ENCODE data around the gene EEF1A2.

DNA sequence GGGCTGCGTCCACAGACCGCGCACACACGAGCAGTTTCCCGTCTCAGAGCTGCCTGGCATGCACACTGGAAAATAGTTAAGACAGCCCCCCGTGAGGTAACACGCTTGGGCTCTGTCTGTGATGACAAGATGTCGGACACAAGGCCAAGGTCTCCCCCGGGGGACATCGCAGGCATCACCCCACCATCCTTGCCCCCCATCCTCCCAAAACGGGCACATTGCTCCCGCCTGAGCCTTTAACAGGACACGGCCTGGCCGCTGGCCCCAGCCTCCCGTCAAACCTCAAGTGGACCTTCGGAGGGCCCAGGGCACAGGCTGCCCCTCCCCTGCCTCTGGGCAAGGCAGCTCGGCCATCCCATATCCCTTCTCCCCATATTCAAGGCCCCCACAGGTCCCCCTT is 32.0 kb downstream of the EEF1A2 start:
- no peak for TF ChIP-seq BHLHE40 (IDR thresholded peaks at IDR 0.05; ENCODE audit: borderline replicate concordance)
- TF ChIP-seq NFRKB (IDR thresholded peaks at IDR 0.05) = no peak
- TF ChIP-seq SUZ12 (IDR thresholded peaks at IDR 0.05) = no peak
- TF ChIP-seq ARNT (IDR thresholded peaks at IDR 0.05) = no peak
- no peak for TF ChIP-seq L3MBTL2 (conservative IDR thresholded peaks at IDR 0.05)
- TF ChIP-seq HDGF (IDR thresholded peaks at IDR 0.05; ENCODE audit: borderline replicate concordance) = no peak
- TF ChIP-seq ZNF384 (IDR thresholded peaks at IDR 0.05) = no peak

Data from HEK293T (cell line).